Measurements from ENCODE around the gene OR1S2.

Gene OR1S2

DNA sequence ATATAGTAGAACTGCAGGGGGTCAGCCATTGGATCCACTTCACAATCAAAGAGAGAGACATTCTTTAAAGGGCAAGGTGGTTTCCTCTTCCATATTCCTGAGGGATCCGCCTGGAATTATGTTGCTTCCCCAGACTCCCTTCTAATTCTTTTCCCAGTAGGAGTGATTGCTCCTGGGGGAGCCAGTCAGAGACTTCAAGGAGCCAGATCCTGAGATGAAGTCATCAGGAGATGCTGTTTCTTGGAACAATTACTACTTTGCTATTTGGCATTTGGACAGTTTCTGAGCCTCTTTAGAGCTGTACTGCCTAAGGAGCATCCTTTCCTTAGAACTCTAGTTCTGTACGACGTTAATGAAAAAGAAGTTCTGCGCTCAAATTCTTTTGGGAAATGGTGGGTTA lies 17.0 kb downstream of the OR1S2 start:
- Histone ChIP-seq H3K36me3 (ENCODE audit: insufficient read depth, low read length) (no peaks in the 10 kb centered on the region), H3K27me3 (ENCODE audit: insufficient read depth, low read length) (no peaks in the 10 kb centered on the region), H3K9me3 (ENCODE audit: insufficient read depth, low read depth, low read length) (no peaks in the 10 kb centered on the region), H3K4me1 (ENCODE audit: insufficient read depth, low read length) (no peaks in the 10 kb centered on the region), H3K9ac (ENCODE audit: low read depth, low read length) (no peak overlapping the region), H3K27ac (ENCODE audit: low read depth, low read length) (no peak overlapping the region), H3K4me3 (ENCODE audit: low read length) (no peak overlapping the region)
- 78% methylated on average over 4 of the region's 4 CpGs for WGBS

DNA sequence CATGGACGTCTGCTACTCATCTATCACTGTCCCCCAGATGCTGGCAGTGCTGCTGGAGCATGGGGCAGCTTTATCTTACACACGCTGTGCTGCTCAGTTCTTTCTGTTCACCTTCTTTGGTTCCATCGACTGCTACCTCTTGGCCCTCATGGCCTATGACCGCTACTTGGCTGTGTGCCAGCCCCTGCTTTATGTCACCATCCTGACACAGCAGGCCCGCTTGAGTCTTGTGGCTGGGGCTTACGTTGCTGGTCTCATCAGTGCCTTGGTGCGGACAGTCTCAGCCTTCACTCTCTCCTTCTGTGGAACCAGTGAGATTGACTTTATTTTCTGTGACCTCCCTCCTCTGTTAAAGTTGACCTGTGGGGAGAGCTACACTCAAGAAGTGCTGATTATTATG lies 24.3 kb downstream of the OR1S2 start:
- Histone ChIP-seq H3K4me3 (ENCODE audit: low read length) (no peak overlapping the region), H3K4me1 (ENCODE audit: insufficient read depth, low read length) (no peaks in the 10 kb centered on the region), H3K36me3 (ENCODE audit: insufficient read depth, low read length) (no peaks in the 10 kb centered on the region), H3K27ac (ENCODE audit: low read depth, low read length) (no peak overlapping the region), H3K27me3 (ENCODE audit: insufficient read depth, low read length) (no peaks in the 10 kb centered on the region), H3K9me3 (ENCODE audit: insufficient read depth, low read depth, low read length) (no peaks in the 10 kb centered on the region), H3K9ac (ENCODE audit: low read depth, low read length) (no peak overlapping the region)
- 88% methylated on average over 7 of the region's 7 CpGs for WGBS

DNA sequence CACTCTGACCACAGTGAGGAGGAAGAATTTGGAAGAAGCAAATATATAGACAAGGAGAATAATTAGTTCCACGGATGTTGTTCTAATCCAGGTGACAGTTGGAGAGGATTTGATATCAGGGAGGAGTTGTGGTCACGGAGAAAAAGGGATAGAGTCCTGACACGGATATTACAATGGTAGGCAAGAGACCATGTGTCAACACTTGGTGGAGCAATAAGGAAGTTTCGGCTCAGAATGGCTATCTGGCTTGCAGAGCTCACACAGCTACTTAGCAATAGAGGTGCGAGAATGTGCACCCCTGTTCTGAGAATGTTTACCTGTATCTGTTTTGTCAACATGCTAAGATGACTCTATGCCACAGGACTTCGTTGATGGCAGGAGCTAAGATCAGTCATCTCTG lies 25.5 kb downstream of the OR1S2 start:
- H3K27ac ChIP-seq (ENCODE audit: low read depth, low read length), result no peak overlapping the region
- WGBS, result 86% methylated on average over 6 of the region's 6 CpGs
- H3K4me3 ChIP-seq (ENCODE audit: low read length), result no peak overlapping the region
- H3K9ac ChIP-seq (ENCODE audit: low read depth, low read length), result no peak overlapping the region
- no peaks in the 10 kb centered on the region for H3K4me1 ChIP-seq (ENCODE audit: insufficient read depth, low read length)
- no peaks in the 10 kb centered on the region for H3K9me3 ChIP-seq (ENCODE audit: insufficient read depth, low read depth, low read length)
- no peaks in the 10 kb centered on the region for H3K36me3 ChIP-seq (ENCODE audit: insufficient read depth, low read length)
- H3K27me3 ChIP-seq (ENCODE audit: insufficient read depth, low read length), result no peaks in the 10 kb centered on the region

DNA sequence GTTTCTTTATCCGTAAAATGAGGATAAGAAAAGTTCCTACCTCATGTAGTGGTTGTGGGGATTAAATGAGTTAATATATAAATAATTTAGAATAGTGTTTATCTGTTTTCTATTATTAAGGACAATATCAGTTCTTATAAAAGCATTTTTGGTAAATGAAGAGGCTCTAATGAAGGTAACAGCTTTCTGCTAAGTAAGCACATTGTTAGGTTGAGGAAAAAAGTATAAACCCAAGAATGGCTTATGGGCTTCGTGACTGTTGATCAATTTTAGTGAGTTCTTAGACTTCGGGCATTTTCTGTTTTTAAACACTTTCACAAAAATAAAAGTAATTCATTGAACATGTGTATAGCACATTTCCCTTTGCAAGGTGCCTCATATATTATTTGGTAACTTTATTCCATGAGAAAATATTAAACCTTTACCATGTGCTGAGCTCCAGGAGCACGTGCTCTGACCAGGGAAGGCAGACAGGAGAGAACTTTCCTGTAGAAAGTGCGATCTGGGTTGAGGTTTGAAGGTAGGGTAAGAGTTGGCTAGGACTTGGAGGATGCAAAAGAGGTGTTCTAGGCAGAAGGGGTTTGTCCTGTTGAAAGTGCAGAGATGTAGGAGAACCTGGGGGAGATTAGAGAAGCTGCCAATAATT lies 26.4 kb downstream of the OR1S2 start:
- Histone ChIP-seq H3K4me3 (ENCODE audit: low read length) (no peak overlapping the region), H3K36me3 (ENCODE audit: insufficient read depth, low read length) (no peaks in the 10 kb centered on the region), H3K9me3 (ENCODE audit: insufficient read depth, low read depth, low read length) (no peaks in the 10 kb centered on the region), H3K27ac (ENCODE audit: low read depth, low read length) (no peak overlapping the region), H3K4me1 (ENCODE audit: insufficient read depth, low read length) (no peaks in the 10 kb centered on the region), H3K9ac (ENCODE audit: low read depth, low read length) (no peak overlapping the region), H3K27me3 (ENCODE audit: insufficient read depth, low read length) (no peaks in the 10 kb centered on the region)
- 65% methylated on average over 4 of the region's 5 CpGs for WGBS

DNA sequence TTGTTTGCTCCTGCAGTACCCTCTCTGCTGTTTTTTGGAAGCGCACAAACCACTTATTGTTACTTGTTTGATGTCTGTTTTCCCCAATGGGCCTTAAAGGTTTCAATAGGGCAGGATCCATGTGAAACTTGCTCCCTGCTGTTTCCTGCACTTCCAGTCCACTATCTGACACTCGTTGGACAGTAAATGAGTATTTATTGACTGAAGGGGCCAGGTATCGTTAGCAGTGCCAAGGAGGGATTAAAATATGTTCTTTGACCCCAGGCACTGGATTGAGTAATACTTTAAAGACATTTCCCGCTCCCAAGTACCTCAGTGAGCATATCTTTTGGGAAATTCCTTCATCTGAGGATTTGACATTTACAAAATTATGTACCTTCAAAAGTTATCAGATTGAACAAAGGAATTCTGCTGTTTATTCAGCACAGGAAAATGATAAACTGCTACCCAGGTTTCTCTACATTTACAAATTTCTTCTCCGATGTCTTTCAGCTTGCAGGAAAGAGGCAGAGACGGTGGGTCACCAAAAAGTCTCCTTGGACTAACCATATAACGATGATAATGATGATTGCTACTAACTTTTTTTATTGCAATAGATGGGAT lies 38.3 kb downstream of the OR1S2 start:
- Histone ChIP-seq H3K27ac (ENCODE audit: low read depth, low read length) (no peak overlapping the region), H3K4me1 (ENCODE audit: insufficient read depth, low read length) (peaks cover 5% of the 10 kb centered on the region; the same call in 1 of the 2 replicates), H3K9ac (ENCODE audit: low read depth, low read length) (no peak overlapping the region), H3K4me3 (ENCODE audit: low read length) (no peak overlapping the region), H3K27me3 (ENCODE audit: insufficient read depth, low read length) (no peaks in the 10 kb centered on the region), H3K9me3 (ENCODE audit: insufficient read depth, low read depth, low read length) (no peaks in the 10 kb centered on the region), H3K36me3 (ENCODE audit: insufficient read depth, low read length) (no peaks in the 10 kb centered on the region)
- WGBS, result 88% methylated on average over 7 of the region's 7 CpGs

DNA sequence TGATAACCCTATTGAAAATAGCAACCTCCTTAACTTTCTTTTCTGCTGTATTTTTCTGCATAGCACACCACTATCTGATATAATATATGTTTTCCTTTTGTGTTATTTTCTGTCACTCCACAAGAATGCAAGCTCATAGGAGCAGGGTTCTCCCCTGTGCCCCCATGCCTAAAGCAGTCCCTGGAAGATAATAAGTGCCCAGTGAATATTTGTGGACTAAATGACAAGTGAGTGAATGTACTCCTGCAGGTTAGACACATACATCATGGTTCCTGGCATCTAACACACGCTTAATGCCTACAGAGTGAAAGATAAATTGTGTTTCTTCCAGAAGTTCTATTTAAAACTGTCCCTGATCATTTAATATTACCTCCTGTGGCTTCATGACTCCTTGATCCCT lies 39.0 kb downstream of the OR1S2 start:
- Histone ChIP-seq H3K4me1 (ENCODE audit: insufficient read depth, low read length) (peaks cover 5% of the 10 kb centered on the region; the same call in 1 of the 2 replicates), H3K9ac (ENCODE audit: low read depth, low read length) (no peak overlapping the region), H3K4me3 (ENCODE audit: low read length) (no peak overlapping the region), H3K9me3 (ENCODE audit: insufficient read depth, low read depth, low read length) (no peaks in the 10 kb centered on the region), H3K36me3 (ENCODE audit: insufficient read depth, low read length) (no peaks in the 10 kb centered on the region), H3K27me3 (ENCODE audit: insufficient read depth, low read length) (no peaks in the 10 kb centered on the region), H3K27ac (ENCODE audit: low read depth, low read length) (no peak overlapping the region)
- 100% methylated on average over 1 of the region's 1 CpG for WGBS

DNA sequence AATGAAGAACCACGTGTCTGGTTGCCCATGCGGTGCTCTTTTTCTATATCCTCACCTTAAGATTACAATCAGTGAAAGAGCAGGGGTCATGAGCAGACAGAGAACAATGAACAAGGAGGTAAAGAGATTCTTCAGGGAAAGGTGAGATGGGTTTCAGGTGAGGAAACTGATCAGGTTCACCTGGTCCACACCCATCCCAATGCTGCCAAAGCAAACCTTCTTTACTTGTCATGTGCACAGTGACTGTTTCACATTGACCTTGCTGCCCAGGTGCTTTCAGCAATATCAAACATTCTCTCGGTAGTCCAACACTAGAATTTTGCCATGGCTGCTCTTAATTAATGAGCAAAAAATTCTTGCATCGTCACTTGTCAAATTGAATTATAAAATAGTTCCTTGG lies 39.6 kb downstream of the OR1S2 start:
- no peak overlapping the region for H3K9ac ChIP-seq (ENCODE audit: low read depth, low read length)
- H3K4me3 ChIP-seq (ENCODE audit: low read length), result no peak overlapping the region
- peaks cover 5% of the 10 kb centered on the region; the same call in 1 of the 2 replicates for H3K4me1 ChIP-seq (ENCODE audit: insufficient read depth, low read length)
- H3K27me3 ChIP-seq (ENCODE audit: insufficient read depth, low read length), result no peaks in the 10 kb centered on the region
- H3K9me3 ChIP-seq (ENCODE audit: insufficient read depth, low read depth, low read length), result no peaks in the 10 kb centered on the region
- 96% methylated on average over 2 of the region's 4 CpGs for WGBS
- H3K36me3 ChIP-seq (ENCODE audit: insufficient read depth, low read length), result no peaks in the 10 kb centered on the region
- H3K27ac ChIP-seq (ENCODE audit: low read depth, low read length), result no peak overlapping the region

Data from HUES64 (cell line).